MCF 10A (cell line): ENCODE results near the gene IRF6. TPM values are rescaled to one million over a fixed set of nuclear protein-coding genes. Genes with fewer than 3 reads are reported as not detected.

Source experiments
- BruUV-seq: library from RNA; stranded (reverse); fragments of 400-500 nt; replicated peaks from 2 replicates; lab custom pipeline; 2021; lab: Mats Ljungman, UMichigan
- CTCF ChIA-PET: fragments of 300-600 bp; sonication (Branson Sonifier 250); formaldehyde crosslinking; extraction: SDS; loops from one replicate; lab custom pipeline; 2021; ENCODE audit warnings: antibody characterized with exemption, inconsistent platforms; lab: Yijun Ruan, JAX
- POLR2A ChIA-PET: fragments of 300-600, 350-650 bp; sonication (Branson Sonifier 250); formaldehyde crosslinking; extraction: SDS; loops from one replicate; lab custom pipeline; 2020; ENCODE audit warnings: antibody characterized with exemption, inconsistent platforms; lab: Yijun Ruan, JAX
- DNase-seq: peaks from one replicate; pipeline ENCODE4 v3.0.0-alpha.2; 2018; ENCODE audit not compliant: unreplicated experiment
- H3K27ac Mint-ChIP-seq: one replicate; pipeline ENCODE4 v1.8.0; 2022; ENCODE audit warnings: mild to moderate bottlenecking, low read depth, mixed read lengths; ENCODE audit not compliant: unreplicated experiment
- H3K27me3 Mint-ChIP-seq: one replicate; pipeline ENCODE4 v1.8.0; 2022; ENCODE audit warnings: mixed read lengths; ENCODE audit not compliant: insufficient read depth, unreplicated experiment
- H3K36me3 Mint-ChIP-seq: one replicate; pipeline ENCODE4 v1.8.0; 2022; ENCODE audit warnings: mild to moderate bottlenecking, moderate library complexity, mixed read lengths; ENCODE audit not compliant: insufficient read depth, unreplicated experiment
- H3K4me1 Mint-ChIP-seq: one replicate; pipeline ENCODE4 v1.8.0; 2022; ENCODE audit warnings: mixed read lengths; ENCODE audit not compliant: insufficient read depth, unreplicated experiment
- H3K4me3 Mint-ChIP-seq: one replicate; pipeline ENCODE4 v1.8.0; 2022; ENCODE audit warnings: mild to moderate bottlenecking, moderate library complexity, mixed read lengths; ENCODE audit not compliant: unreplicated experiment
- H3K9me3 Mint-ChIP-seq: one replicate; pipeline ENCODE4 v1.8.0; 2022; ENCODE audit warnings: mixed read lengths; ENCODE audit not compliant: unreplicated experiment
- intact Hi-C: fragments of 100-400 bp; cut with micrococcal nuclease; formaldehyde crosslinking; loops from 2 replicates; pipeline ENCODE4 v1.14.1; 2022
- total RNA-seq: library from RNA; stranded (reverse); gene quantifications from 2 replicates; pipeline ENCODE4 v1.2.3, GENCODE V29; 2022
- TF ChIP-seq, protein P1 (sequence below): fragments of 200-600 bp; IDR thresholded peaks from one replicate; pipeline ENCODE4 v1.8.0; 2022; ENCODE audit warnings: antibody characterized with exemption, mild to moderate bottlenecking; ENCODE audit not compliant: unreplicated experiment

The IRF6 gene
- total RNA-seq, 1 experiment from 2014 or later = 106 TPM

DNA sequence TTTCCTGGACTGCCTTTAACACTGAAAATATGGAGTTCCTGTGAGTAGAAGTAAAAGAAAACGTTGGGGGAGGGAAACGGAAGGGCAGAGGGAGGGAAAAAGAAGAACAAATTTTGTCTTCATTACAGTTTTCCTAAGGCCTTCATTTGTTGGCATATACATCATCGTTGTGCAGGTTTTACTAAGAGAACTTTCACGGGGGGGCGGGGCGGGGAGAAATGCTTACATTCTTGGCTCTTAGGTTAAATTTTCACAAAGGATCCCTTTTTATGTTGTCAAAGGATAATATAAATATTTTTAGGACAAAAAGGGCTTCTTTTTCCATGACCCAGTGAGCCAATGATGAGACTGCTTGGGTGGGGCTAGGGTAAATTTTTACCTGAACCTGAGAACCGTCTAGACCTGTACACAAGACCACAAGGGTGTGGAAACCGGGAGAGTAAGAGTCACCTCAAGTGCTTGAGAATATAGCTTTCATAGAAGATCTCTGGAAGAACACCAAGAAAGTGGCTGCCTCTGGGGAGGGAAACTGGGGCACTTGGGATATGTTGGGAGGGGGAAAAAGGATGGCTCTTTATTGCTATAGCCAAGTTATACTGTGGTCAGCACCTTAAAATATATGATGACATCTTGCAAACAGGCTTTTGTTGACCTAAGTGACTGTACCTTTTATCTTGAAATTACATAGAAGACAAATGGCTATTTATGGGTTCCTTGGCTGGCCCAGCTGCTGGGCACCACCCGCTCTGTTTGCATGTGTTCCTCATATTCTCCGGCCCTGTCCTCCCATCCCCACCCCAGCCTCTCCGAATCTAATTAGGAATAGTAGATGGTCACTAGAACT, 19.9 kb upstream of the IRF6 start:
- TF ChIP-seq, protein P1, sequence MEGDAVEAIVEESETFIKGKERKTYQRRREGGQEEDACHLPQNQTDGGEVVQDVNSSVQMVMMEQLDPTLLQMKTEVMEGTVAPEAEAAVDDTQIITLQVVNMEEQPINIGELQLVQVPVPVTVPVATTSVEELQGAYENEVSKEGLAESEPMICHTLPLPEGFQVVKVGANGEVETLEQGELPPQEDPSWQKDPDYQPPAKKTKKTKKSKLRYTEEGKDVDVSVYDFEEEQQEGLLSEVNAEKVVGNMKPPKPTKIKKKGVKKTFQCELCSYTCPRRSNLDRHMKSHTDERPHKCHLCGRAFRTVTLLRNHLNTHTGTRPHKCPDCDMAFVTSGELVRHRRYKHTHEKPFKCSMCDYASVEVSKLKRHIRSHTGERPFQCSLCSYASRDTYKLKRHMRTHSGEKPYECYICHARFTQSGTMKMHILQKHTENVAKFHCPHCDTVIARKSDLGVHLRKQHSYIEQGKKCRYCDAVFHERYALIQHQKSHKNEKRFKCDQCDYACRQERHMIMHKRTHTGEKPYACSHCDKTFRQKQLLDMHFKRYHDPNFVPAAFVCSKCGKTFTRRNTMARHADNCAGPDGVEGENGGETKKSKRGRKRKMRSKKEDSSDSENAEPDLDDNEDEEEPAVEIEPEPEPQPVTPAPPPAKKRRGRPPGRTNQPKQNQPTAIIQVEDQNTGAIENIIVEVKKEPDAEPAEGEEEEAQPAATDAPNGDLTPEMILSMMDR = no peak
- no peaks in the 10 kb centered on the region for H3K27me3 Mint-ChIP-seq
- ChIA-PET POLR2A (interaction anchor here (1.2 to 21.0 kb wide), 10 partner anchors 13 to 174 kb away, joined by 3 to 1382 read pairs (median 5); partner anchors contain the start of genes C1orf74, IRF6 and LAMB3), CTCF (interaction anchor here (0.6 to 30.3 kb wide), 11 partner anchors 3 to 548 kb away, joined by 3 to 1144 read pairs (median 41); partner anchors contain the start of genes IRF6 and UTP25)
- intact Hi-C loops = loop anchor here (5.0 kb wide), 1 partner anchor 259 kb away; no protein-coding TSS in a partner anchor
- peaks cover 11% of the 10 kb centered on the region for H3K36me3 Mint-ChIP-seq
- peaks cover 7% of the 10 kb centered on the region for H3K9me3 Mint-ChIP-seq
- H3K4me3 Mint-ChIP-seq = peak overlapping the region; percentile 0
- H3K27ac Mint-ChIP-seq = peak overlapping the region; percentile 2
- BruUV-seq = no TSS peak
- DNase-seq = peak; percentile 75
- H3K4me1 Mint-ChIP-seq = peaks cover 55% of the 10 kb centered on the region

DNA sequence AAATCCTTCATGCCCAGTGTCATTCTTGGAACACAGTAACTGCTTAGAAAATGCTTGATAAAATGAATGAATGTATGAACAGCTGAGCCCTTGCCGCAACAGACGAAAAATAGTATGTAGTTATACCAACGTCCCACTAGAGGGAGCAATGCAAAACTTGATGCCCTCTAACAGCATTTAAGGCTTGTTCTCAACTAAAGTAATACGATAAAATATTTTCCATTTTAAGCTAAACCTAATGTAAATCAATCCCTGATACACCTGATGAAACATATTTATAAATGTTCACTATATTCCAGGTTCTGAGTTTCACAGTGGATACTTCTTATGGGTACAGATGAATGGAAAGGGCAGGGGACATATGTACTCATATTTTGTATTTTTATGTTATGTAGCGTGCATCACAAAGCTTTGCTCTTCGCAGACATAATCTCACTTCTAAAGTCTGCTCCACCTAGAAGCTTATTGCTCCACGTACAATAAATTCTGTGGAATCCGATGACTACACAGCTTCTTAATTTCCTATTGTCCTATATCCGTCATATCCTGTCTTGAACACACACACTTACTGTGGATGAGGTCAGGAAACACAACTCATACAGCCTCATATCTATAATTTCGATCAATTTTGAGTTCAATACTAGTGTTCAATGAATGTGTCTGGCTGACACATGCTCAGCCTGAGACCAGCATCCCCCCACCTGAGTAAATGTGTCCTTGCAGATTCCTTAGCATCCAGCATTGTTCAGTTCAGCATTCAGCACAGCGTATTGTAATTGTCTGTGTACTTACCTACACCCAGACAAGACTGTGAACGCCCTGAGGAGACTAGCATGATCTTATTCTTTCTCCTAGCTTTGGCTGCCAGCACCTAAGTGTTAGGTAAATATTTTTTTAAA, 17.4 kb upstream of the IRF6 start:
- CTCF ChIA-PET = interaction anchor here (0.5 to 30.3 kb wide), 58 partner anchors 5 to 1949 kb away, joined by 3 to 1144 read pairs (median 4); partner anchors contain the start of genes C1orf74, IRF6 and UTP25
- intact Hi-C loops = loop anchor here (1.0 to 2.0 kb wide), 2 partner anchors 15 to 39 kb away; partner anchors contain the start of gene C1orf74
- peaks cover 38% of the 10 kb centered on the region for H3K4me1 Mint-ChIP-seq
- TSS peak; percentile 22 for BruUV-seq
- no peaks in the 10 kb centered on the region for H3K27me3 Mint-ChIP-seq
- peak; percentile 89 for DNase-seq
- TF ChIP-seq, protein P1 = peak; percentile 98
- peak overlapping the region; percentile 32 for H3K27ac Mint-ChIP-seq
- H3K4me3 Mint-ChIP-seq = no peak overlapping the region
- H3K9me3 Mint-ChIP-seq = peaks cover 7% of the 10 kb centered on the region
- H3K36me3 Mint-ChIP-seq = no peaks in the 10 kb centered on the region
- POLR2A ChIA-PET = interaction anchor here (0.6 to 21.0 kb wide), 22 partner anchors 11 to 1560 kb away, joined by 3 to 1382 read pairs (median 4); partner anchors contain the start of genes C1orf74 and IRF6

DNA sequence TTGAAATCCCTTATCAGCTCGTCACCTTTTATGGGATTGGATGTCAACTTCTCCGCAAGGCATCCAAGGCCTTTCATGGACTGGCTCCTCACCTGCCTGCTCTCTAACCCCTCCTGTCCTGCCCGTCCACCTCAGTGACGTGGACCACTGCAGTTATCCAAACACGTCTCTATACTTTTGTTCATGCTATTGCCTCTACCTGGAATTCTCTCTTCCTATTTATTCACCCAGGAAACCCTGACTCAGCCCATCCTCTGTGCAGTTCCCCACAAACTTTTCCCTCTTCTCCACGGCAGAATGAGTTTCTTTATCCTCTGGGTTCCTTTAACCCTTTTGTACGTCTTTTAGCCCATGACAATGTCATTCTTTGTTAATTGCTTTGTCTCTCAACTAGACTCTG, 16.8 kb upstream of the IRF6 start:
- no peak overlapping the region for H3K27ac Mint-ChIP-seq
- ChIA-PET CTCF (interaction anchor here (0.6 to 30.3 kb wide), 43 partner anchors 5 to 1948 kb away, joined by 3 to 1144 read pairs (median 4); partner anchors contain the start of genes C1orf74, IRF6 and UTP25), POLR2A (interaction anchor here (0.5 to 21.0 kb wide), 19 partner anchors 11 to 1560 kb away, joined by 3 to 1382 read pairs (median 4); partner anchors contain the start of genes C1orf74 and IRF6)
- peaks cover 36% of the 10 kb centered on the region for H3K4me1 Mint-ChIP-seq
- no peaks in the 10 kb centered on the region for H3K27me3 Mint-ChIP-seq
- no peaks in the 10 kb centered on the region for H3K36me3 Mint-ChIP-seq
- TF ChIP-seq, protein P1 = no peak
- no peak for DNase-seq
- BruUV-seq = no TSS peak
- intact Hi-C loops = loop anchor here (1.0 to 2.0 kb wide), 2 partner anchors 14 to 38 kb away; partner anchors contain the start of gene C1orf74
- H3K9me3 Mint-ChIP-seq = peaks cover 5% of the 10 kb centered on the region
- H3K4me3 Mint-ChIP-seq = no peak overlapping the region
